AG04449 (cell line): ENCODE data around the gene PSMG4.

Experiments
- CTCF ChIA-PET: fragments of 350-600 bp; formaldehyde crosslinking; extraction: SDS; loops from one replicate; lab custom pipeline; 2021; ENCODE audit warnings: antibody characterized with exemption; lab: Yijun Ruan, JAX
- POLR2A ChIA-PET: fragments of 400-600, 350-600 bp; formaldehyde crosslinking; extraction: SDS; loops from one replicate; lab custom pipeline; 2020; ENCODE audit warnings: antibody characterized with exemption, inconsistent platforms; lab: Yijun Ruan, JAX
- DNase-seq: peaks from one replicate; pipeline ENCODE4 v3.0.0-alpha.2; 2010; ENCODE audit warnings: low read depth, low spot score
- H3K4me3 ChIP-seq: 2 replicates; pipeline ENCODE4 v1.5.1; 2011; ENCODE audit warnings: low read depth, mild to moderate bottlenecking, control low read depth, low read length
- TF ChIP-seq, protein P1 (sequence below): IDR thresholded peaks from one replicate; pipeline ENCODE4 v1.5.1; 2011; ENCODE audit warnings: mild to moderate bottlenecking, moderate library complexity, low read length, control low read depth, inconsistent platforms; ENCODE audit not compliant: insufficient read depth; ENCODE audit errors: missing control alignments

PSMG4 gene

DNA sequence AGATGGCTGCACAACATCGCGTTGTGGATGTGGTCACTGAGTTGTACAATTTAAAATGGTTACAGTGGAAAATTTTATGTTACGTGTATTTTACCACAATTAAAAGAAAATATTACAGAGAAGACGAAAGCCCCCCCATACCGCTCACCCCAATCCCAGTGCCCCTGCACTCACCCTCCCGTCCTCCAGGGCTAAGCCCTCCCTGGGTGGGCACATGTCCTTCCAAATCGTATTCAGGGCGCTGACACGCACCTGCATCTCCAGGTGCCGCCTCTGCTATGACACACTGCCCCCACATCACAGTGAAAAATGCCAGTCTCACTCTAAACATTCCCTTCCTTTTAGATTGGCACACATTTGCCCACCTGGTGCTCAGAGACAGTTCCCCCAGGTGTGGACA, 49.4 kb downstream of the PSMG4 start:
- TF ChIP-seq, protein P1, sequence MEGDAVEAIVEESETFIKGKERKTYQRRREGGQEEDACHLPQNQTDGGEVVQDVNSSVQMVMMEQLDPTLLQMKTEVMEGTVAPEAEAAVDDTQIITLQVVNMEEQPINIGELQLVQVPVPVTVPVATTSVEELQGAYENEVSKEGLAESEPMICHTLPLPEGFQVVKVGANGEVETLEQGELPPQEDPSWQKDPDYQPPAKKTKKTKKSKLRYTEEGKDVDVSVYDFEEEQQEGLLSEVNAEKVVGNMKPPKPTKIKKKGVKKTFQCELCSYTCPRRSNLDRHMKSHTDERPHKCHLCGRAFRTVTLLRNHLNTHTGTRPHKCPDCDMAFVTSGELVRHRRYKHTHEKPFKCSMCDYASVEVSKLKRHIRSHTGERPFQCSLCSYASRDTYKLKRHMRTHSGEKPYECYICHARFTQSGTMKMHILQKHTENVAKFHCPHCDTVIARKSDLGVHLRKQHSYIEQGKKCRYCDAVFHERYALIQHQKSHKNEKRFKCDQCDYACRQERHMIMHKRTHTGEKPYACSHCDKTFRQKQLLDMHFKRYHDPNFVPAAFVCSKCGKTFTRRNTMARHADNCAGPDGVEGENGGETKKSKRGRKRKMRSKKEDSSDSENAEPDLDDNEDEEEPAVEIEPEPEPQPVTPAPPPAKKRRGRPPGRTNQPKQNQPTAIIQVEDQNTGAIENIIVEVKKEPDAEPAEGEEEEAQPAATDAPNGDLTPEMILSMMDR, result no peak
- DNase-seq, result no peak
- POLR2A ChIA-PET, result no interaction called here
- CTCF ChIA-PET, result no interaction called here
- no peak overlapping the region for H3K4me3 ChIP-seq

DNA sequence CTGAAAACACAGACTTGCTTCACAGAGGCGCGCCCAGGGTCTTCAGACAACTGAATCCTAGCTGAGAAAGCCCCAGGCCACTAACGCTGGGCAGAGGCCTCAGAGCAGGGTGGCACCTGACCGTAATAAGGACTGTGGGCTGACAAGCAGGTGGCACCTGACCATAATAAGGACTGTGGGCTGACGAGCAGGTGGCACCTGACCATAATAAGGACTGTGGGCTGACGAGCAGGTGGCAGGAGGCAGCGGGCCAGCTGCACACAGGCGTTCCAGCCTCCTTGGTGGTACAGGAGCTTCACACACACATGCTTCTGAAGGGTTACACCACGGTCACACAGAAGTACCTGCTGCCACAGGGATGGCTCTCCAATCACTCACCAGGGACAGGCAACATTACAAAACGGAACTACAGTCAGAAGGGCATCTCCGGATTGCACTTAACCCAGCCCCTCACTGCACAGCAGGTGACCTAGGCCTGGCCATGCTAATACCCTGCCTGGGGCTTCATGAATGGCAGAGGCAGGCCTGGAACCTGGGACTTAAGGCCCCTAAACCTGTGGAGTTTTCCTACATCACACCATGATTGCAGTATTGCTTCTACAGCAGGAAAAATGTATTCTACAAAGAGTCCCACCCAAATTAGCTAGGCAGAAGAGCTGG, 50.8 kb downstream of the PSMG4 start:
- H3K4me3 ChIP-seq, result no peak overlapping the region
- ChIA-PET POLR2A (no interaction called here), CTCF (no interaction called here)
- DNase-seq, result no peak
- TF ChIP-seq, protein P1, result no peak

DNA sequence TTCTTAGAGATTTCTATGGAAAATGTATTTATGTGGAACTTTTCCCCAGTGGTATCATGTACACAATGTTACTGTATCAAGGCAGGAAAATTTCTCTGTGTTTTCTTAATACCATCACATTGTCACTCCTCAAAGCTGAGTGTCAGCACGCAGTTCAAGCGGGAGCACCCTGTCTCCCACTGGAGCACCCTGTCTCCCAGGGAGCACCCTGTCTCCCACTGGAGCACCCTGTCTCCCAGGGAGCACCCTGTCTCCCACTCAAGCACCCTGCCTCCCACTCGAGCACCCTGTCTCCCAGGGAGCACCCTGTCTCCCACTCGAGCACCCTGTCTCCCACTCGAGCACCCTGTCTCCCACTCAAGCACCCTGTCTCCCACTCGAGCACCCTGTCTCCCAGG, 51.3 kb downstream of the PSMG4 start:
- no peak overlapping the region for H3K4me3 ChIP-seq
- TF ChIP-seq, protein P1, result no peak
- POLR2A ChIA-PET, result no interaction called here
- CTCF ChIA-PET, result no interaction called here
- DNase-seq, result no peak

DNA sequence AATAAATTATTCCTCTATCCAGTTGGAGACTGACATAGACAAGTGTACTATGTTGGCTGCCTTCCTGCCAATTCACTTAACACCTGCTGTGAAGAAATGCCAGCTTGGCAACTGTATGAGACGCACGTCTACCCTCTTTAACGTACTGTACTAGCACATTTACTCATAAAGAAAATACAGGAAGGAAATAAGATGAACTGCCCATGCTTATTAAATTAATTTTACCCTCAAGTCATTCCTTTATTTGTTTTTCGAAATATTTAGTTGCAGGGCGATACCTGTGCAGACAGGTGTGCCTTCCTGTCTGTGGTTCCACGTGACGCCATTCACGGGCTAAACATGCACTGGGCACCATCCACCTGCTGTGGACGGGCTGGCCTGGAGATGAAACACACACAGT, 52.0 kb downstream of the PSMG4 start:
- TF ChIP-seq, protein P1, result no peak
- H3K4me3 ChIP-seq, result no peak overlapping the region
- POLR2A ChIA-PET, result no interaction called here
- CTCF ChIA-PET, result no interaction called here
- no peak for DNase-seq

DNA sequence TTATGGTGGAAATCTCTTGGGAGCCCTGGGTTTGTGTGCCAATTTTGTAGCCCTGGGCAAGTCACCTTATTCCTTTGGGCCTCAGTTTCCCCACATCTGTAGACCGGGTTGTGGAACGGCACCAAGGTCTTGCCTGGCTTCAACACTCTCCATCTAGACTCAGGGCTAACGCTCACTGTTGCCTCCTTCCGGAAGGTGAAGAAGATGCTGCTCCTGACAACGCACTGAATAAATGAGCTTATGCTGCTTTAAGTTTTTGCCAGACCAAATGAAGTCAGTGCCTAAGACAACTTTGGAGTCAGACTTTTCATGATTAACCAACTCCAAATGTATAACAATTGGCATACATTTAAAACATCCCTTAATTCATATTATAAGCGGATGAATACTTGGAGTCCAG, 53.1 kb downstream of the PSMG4 start:
- DNase-seq, result no peak
- ChIA-PET POLR2A (no interaction called here), CTCF (no interaction called here)
- no peak overlapping the region for H3K4me3 ChIP-seq
- TF ChIP-seq, protein P1, result no peak

DNA sequence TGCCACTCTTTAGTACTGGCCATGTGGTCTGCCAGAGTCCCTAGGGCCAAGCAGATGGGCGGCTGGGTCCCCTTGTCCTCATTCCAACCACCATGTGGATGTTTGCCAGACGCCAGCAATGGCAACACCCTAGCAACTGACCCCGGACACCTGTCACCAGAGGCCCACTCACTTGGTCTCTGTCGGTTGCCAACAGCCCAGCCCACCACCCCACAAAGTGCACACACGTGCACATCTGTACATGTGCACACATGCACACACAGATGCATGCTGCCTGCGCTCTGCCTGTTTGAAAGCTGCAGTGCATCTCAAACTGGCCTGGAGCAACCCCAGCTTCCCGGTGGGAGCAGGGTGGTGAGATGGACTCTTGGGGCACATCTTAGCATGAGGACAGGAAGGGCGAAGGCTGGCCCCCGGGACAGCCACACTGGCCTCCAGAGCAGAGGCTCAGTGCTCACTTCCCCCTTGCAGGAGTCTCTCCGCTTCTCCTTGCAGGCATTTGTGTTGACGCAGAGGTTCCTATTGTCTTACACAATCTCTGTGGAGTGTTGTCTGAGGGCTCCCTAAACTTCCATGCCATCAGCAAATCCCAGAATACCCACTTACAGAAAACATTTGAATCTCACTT, 54.0 kb downstream of the PSMG4 start:
- TF ChIP-seq, protein P1, result no peak
- POLR2A ChIA-PET, result no interaction called here
- CTCF ChIA-PET, result no interaction called here
- no peak for DNase-seq
- no peak overlapping the region for H3K4me3 ChIP-seq
